SK-N-SH treated with all-trans-retinoic acid at 6 μM for 48 hours (cell line): ENCODE data around the gene PHACTR4.

Experiments
- PATZ1 ChIP-seq: fragments of 250-450 bp; sonication (Bioruptor Pico); IDR thresholded peaks from 2 replicates; pipeline ENCODE4 v1.8.0; 2020; ENCODE audit warnings: mild to moderate bottlenecking, moderate library complexity, borderline replicate concordance
- RARB ChIP-seq: fragments of 250-450 bp; sonication (Bioruptor Pico); IDR thresholded peaks from 2 replicates; pipeline ENCODE4 v1.8.0; 2021; ENCODE audit warnings: mild to moderate bottlenecking, moderate library complexity
- SNAI2 ChIP-seq: fragments of 250-450 bp; sonication (Bioruptor Pico); IDR thresholded peaks from 2 replicates; pipeline ENCODE4 v1.5.0; 2020; ENCODE audit warnings: mild to moderate bottlenecking, moderate library complexity
- TCF4 ChIP-seq: fragments of 250-450 bp; sonication (Bioruptor Pico); IDR thresholded peaks from 2 replicates; pipeline ENCODE4 v1.8.0; 2021; ENCODE audit warnings: mild to moderate bottlenecking, moderate library complexity, borderline replicate concordance
- ZNF565 ChIP-seq: fragments of 450-650 bp; formaldehyde crosslinking; conservative IDR thresholded peaks from 2 replicates; pipeline ENCODE4 v1.5.0; 2020; ENCODE audit warnings: low read depth, mild to moderate bottlenecking, moderate library complexity

- TF ChIP-seq TCF4 (no peak), PATZ1 (peak; percentile 98), RARB (CRISPR knock-in tag) (no peak), SNAI2 (no peak), ZNF565 (CRISPR knock-in tag) (no peak)
Measured at GRCh38 chr1:28518000-28518744, 148.6 kb downstream of the PHACTR4 start.
